ENCODE results near the gene TACC2.
"Not testable (repeated sequence)": the region's sequence is repeated elsewhere in the genome, so short reads cannot be mapped to it uniquely, and the experiment has no call there.

Gene TACC2

DNA sequence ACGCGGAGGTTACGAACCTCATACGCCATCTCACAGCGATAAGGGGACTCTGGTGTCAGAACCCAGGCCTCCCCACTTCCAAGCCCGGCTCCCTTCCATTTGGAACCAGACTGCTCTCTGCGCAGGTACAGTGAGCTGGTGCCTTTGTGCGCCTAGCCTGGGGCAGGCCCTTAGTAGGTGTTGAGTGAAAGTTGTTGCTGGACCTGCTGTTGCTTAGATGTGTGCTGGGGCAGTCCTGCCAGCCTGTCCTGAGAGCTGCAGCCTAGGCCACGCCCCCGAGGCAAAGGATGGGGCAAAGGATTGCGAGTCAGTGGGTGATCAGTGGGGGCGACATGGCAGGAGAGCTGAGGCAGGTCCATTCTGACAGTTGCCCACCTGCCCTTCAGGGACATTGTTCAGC, 209.7 kb downstream of the TACC2 start:
- no peak for DNase-seq

DNA sequence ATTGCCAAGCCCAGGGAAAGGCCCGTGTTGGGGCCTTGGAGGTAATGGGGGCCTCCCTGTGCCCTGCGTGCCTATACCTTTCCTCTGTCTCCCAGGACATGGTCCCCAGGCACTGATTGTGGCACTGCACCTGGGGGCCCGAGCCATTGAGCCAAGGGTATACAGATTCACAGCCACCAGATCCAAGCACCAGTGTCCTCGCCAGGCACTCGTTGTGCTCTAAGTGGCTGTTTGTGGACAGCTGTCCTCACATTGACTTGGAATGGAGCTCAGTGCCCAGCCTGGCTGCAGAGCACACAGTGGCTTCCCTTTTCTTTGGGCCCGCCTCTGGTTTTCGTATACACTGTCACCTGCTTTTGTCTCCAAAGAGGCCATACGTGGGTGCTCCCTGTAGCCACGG, 210.1 kb downstream of the TACC2 start:
- no peak for DNase-seq

DNA sequence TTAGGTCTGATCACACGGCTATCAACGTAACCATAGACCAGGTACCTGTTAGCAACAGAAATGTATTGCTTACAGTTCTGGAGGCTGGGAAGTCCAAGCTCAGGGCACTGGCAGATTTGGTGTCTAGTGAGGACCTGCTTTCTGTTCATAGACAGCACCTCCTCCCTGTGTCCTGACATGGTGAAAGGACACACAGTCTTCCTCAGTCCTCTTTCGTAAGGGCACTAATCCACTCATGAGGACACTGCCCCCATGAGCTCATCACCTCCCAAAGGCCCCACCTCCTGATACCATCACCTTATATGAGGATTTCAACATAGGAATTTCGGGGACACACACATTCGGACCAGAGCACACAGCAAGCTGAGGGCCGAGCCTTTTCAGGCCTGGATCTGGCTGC, 210.7 kb downstream of the TACC2 start:
- no peak for DNase-seq

DNA sequence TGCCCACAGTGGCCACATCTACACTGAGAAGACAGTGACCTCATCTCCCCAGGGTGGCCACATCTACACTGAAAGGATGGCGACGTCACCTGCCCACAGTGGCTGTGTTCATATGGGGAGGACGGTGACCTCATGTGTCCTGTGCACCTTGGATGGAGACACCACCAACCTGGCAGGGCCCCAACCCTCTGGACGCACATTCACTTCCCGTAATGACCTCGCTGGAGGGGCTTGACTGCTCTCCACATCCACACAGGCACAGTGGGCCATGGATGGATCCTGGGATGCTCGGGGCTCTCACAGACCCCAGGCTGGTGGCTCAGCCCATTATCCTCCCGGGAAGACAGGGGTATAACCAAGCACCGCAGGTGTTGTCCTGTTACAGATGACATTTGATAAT, 212.4 kb downstream of the TACC2 start:
- no peak for DNase-seq

DNA sequence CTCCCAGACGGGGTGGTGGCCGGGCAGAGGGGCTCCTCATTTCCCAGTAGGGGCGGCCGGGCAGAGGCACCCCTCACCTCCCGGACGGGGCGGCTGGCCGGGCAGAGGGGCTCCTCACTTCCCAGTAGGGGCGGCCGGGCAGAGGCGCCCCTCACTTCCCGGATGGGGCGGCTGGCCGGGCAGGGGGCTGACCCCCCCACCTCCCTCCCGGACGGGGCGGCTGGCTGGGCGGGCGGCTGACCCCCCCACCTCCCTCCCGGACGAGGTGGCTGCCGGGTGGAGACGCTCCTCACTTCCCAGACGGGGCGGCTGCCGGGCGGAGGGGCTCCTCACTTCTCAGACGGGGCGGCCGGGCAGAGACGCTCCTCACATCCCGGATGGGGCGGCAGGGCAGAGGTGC, 214.2 kb downstream of the TACC2 start:
- not testable (repeated sequence) for DNase-seq

DNA sequence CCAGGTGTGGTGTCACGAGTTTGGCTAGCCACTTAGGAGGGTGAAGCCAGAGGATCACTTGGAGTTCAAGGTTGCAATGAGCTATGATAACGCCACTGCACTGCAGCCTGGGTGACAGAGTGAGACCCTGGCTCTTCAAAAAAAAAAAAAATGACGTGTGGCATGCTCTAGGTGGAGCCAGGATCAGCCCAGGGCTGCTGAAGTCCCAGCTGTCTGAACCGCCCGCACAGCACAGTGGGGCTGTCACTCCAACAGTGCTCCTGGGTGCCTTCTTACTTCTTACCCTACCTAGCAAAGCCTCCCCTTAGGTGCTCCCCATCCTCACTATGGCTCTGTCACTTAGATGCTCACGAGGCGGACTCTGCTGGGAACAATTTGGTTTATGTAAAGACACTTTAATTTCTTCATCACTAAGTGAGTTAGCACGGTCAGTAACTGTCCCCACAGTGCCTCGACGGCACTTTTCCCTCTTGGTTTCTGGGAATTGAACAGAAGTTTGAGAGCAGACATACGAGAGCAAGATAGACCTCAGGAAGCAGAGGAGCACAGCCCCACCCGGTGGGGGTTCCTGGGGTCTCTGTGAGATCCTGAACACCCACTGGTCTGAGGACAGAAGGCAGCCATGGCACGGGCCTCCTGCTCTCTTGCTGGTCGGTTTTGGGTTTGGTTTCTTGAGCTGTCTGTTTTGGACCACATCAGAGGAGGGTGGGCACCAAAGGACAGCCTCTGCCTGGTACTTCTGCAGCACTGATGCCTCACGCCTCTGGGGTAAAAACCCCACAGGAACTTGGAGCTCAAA, 215.9 kb downstream of the TACC2 start:
- DNase-seq: no peak

DNA sequence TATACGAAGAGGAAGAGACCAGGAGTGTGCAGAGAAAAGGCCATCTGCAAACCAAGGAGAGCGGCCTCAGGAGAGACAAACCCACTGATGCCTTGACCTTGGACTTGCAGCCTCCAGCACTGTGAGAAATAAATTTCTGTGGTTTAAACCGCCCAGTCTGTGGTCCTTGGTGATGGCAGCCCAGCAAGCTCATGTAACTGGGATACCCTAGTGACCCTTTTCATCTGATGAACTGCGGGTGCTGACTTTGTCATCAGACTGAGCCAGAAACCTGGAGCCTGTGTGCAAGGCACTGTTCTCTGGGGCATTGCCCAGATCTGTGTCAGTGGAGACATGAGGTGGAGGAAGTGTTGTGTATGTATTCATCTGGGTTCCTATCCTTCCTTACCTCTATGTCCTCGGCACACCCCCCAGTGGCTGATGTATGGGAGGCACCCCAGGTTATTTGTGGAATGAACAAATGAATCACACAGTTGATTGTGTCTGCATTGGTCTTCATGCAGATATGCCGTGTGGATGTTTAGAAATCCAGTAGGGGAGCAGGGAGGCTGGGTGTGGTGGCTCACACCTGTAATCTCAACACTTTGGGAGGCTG, 217.6 kb downstream of the TACC2 start:
- DNase-seq: no peak

DNA sequence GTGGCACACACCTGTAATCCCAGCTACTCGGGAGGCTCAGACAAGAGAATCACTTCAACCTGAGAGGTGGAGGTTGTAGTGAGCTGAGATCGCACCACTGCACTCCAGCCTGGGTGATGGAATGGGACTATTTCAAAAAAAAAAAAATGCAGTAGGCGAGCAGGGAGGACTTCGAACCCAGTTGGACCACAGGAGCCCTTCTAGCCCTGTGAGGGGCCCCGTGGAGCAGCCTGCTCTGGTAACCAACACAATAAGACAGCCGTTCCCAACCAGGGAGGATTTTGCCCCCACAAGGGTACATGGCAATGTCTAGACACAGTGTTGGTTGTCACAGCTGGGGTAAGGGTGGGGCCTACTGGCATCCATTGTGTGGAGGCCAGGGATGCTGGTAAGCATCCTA, 218.2 kb downstream of the TACC2 start:
- no peak for DNase-seq

DNA sequence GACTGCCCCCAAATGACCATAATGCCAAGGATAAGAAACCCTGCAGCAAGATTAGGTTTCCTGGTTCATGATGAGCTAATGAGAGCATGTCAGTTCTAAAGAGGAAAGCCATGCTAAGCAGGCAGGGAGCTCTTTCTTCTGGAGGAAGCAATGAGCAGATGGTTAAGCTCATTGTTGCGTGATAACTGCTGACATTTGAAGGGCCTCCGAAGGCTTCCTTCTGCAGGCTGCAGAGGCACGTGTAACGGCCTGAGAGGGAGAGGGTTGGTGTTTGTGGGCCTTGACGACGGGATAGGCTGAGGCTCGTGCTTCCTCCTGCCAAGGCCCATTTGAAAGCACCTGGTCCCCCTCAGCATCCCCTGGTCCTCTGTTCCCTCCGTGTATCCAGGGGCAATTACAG, 218.6 kb downstream of the TACC2 start:
- no peak for DNase-seq

DNA sequence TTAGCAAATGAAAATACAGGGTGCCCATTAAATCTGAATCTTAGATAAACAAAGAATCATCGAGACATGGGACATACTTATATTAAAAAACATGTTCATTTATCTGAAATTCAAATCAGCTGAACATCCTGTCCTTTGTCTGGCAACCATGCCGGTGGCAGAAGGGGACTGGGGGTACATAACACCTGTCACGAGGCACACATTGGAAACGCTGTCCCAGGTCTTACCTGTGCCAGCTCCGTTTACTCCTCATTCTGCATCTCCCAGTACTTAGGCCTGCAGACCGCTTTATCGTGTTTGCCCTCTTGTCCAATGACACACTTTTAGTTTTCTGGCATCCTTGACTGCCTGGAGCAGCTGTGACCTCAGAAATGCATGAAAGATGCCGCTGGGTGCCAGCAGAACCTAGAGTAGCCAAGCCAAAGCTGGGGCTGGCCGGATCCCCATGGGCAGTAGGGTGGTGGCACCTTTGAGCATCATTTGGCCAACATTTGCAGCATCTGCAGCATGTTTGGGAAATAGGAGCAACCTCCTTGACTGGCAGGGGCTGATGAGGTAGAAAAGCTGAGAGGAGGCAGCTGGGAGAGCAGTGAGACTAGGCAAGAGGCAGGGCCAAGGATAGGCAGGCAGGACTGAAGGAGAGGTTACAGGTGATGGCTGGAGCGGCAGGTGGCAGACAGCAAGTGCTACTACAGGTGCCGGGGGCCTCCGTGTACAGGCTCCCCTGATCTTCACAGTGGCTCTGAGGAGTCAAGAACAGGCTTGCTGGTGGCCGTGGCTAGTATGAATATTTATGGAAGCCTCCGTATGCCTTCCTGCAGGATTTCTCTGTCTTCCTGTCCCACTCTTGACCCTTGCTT, 219.8 kb downstream of the TACC2 start:
- DNase-seq: no peak

DNA sequence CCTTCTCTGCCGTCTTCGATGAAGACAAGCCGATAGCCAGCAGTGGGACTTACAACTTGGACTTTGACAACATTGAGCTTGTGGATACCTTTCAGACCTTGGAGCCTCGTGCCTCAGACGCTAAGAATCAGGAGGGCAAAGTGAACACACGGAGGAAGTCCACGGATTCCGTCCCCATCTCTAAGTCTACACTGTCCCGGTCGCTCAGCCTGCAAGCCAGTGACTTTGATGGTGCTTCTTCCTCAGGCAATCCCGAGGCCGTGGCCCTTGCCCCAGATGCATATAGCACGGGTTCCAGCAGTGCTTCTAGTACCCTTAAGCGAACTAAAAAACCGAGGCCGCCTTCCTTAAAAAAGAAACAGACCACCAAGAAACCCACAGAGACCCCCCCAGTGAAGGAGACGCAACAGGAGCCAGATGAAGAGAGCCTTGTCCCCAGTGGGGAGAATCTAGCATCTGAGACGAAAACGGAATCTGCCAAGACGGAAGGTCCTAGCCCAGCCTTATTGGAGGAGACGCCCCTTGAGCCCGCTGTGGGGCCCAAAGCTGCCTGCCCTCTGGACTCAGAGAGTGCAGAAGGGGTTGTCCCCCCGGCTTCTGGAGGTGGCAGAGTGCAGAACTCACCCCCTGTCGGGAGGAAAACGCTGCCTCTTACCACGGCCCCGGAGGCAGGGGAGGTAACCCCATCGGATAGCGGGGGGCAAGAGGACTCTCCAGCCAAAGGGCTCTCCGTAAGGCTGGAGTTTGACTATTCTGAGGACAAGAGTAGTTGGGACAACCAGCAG, 221.7 kb downstream of the TACC2 start:
- DNase-seq: no peak

DNA sequence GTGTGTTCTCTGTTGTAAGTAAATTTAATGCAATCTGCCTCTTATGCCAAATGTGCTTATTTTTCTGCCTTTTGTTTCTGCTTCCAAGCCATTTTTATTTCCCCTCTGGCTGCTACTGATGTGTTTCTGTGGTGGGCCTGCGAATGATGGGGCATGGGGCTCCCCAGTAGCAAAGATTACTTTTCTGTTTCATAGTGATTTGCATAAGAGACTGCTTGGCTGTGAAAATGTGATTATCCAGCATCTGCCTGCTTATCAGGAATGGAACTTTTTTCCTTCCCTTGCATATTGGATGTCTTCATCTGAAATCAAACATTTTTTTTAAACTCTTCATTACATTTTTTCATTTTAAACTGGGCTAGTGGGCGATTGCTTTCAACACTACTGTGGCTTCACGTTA, 224.4 kb downstream of the TACC2 start:
- no peak for DNase-seq

DNA sequence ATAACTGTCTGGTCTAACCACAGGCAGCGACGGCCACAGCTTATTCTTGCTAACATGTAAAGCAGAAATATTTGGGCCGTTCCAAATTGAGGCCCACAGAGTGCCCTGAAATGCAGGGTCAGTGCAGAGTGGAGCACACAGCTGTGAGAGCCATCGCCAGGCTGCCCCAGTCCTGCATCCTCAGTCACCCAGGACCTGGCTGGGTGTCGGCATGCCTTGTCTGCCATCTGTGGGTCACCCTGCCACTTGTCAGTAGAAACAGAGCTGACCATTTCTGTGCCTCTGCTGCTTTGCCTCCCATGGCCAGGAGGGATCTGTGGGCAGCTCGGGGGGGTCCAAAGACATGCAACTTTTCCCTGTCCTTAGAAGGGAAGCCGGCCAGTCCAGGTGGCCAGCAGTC, 224.8 kb downstream of the TACC2 start:
- DNase-seq: no peak

DNA sequence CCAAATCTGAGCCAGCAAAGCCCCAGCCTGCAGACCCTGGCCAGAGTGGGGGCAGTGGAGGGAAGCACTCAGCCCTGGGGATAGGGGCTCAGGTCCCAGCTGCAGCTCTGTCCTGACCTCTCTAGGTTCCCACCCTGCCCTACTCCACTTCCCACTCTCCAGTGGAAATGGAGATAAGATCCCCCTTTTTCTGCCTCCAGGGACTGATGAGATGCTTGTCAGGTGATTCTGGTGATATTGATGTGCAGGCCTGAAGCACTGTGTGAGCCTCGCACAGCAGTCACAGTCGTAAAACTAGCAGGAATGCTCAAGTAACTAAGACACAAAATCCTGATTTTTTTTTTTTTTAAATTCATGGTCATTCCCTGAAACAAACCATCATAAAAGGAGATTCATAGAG, 227.1 kb downstream of the TACC2 start:
- DNase-seq: no peak

DNA sequence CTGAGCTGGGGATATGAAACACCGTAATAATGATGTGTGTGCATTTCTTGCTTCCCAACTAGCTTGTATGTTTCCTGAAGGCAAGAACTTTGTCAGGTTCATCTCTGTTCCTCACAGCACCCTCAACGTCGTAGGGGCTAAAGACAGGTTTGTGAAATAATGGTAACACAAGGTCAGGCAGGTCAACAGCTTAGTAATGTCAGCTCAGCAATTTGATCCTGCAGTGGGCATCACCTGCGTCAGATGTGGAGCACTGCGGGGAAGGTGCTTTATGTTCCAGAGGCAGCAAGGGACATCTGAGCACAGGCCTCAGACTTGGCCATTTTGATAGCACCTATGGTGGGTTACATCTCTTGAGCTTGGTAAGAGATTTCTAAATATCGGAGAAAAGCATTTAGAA, 230.4 kb downstream of the TACC2 start:
- no peak for DNase-seq

DNA sequence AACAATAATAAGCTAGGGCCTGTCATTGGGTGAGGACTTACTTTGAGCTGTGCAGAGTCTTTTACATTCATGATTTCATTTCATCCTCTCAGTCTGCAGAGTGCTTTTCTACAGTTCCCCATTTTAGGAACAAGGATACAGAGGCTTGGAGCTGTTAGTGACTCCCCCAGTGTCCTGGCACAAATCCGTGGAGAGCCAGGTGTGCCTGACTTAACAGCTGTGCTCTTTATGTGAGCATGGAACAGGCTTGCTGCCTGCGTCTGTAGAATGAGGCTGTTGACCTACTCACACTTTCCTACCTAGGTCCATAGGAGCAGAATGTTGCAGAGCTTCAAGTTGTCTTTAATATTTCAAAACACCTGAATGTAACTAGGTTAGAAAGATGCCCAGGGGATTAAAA, 231.8 kb downstream of the TACC2 start:
- DNase-seq: no peak

DNA sequence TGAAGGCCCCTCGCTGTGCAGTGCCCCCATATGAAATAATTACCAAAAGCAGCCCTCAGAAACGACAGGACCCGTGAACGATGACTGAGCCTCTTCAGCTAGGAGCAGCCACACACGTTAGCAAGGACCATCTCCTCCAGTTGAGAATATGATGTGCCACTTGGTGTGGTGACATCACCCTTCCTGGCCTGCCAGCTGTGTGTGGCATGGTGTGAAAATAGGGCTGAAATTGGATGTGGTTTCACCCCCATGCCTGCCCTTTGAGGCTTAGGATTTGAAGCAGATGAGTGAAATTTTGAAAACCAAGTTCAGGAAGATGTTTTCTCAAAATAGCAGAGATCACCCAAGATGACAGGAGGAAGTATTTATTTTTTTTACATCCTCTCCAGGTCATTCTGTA, 233.0 kb downstream of the TACC2 start:
- DNase-seq: no peak

DNA sequence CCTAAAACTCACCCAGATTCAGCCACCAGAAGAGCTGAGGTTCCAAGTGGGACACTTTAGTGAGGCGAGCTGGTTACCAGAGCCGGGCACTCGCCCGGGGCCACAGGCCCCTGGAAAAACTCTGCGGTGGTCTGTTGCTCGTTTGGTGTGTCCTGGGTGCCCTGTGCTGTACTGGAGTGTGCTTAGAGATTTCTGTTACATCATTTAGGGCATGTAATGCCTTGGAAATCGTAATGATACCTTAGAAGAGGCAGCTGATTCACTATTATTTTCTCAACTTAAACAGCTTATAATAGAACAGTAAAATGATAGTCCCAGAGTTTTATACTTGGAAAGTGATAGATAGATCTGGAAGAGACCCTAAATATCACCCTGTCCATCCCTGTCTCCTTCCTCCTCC, 233.7 kb downstream of the TACC2 start:
- no peak for DNase-seq

DNA sequence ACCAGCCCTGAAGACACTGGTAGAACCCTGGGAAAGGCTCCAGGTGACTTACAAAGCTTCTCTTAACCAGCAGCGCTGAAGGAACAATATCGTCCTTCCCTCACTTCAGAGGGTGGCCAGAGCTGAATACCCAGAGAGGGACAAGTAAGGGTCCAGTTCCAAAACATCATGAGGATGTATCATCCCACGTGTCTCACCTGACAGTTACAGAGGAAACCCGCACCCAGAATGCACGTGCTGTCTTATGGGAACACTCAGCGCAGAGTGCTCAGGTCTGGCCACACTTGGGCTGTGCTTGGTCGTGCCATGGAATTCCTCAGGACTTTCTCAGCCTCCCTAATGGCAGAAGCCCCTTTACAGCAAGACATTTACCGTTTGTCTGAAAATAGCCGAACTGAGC, 235.2 kb downstream of the TACC2 start:
- no peak for DNase-seq

DNA sequence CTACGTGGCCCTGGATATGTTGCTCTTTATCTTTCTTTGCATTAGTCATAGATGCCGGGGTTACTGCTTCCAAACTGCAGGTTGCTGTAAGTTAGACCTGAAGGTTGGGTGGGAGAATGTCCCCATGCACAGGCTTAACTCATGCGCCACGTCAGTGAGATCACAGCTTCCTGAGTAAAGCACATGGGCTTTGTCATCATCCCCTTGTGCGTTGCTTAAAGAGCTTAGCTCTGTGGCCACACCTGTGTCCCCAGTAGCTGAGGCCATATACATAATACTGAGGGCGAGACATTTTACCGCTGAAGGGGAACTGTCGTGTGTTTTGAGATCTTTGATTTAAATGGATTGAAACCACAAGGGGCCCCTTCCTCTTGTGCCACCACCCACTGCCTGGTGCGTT, 236.4 kb downstream of the TACC2 start:
- DNase-seq: no peak

DNA sequence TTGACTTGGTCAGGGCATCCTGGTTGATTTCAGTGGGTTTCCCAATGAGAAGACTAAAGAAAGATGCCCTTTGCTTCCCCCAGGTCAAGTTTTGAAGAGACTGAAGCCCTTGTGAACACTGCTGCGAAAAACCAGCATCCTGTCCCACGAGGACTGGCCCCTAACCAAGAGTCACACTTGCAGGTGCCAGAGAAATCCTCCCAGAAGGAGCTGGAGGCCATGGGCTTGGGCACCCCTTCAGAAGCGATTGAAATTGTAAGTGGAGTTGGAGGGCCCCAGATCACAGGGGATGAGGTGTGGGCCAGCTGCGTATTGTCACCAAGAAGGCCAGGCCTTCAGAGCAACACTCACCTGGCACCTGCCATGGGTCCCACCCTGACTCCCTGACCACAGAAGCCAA, 238.8 kb downstream of the TACC2 start:
- DNase-seq: no peak

DNA sequence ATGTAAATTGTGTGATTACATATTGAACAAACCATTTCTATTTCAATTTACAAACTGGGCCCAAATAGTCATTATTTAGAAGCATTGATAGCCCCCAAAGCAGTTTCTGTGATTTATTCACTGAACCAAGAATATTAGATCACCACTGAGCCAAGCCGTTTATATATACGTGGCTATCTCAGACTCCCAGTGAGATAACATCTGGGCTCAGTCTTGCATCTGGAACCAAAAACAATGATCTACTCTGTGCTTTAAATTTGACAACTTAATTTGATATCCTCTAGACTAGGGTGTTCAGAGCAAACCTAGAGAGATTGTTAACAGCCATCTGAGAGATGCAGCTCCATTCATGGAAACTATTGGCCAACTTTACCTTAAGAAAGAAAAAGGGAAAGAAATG, 240.7 kb downstream of the TACC2 start:
- DNase-seq: no peak

DNA sequence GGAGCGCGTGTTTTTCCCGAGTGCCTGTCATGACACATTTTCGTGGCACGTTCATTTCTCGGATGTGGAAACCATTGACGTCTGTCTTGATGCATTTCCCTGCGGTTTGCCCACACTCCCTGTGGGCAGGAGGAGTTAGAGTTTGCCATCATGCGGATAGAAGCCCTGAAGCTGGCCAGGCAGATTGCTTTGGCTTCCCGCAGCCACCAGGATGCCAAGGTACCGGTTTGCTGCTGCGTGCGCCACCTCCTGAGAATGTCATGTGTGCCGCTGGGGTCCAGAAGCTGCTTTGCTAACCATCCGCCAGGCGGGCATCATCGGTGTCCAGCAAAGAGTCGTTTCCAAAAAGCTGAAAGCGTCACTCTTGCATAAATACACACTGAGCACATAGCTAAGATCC, 241.3 kb downstream of the TACC2 start:
- no peak for DNase-seq
